HG03439 (cell line): Measurements from ENCODE around the gene MAIP1.

ENCODE experiments used
- ATAC-seq: cut with Tn5 transposase; IDR thresholded peaks from one replicate; pipeline ENCODE4 v1.9.1; 2021; ENCODE audit warnings: mild to moderate bottlenecking, moderate library complexity; ENCODE audit not compliant: unreplicated experiment

MAIP1 gene

DNA sequence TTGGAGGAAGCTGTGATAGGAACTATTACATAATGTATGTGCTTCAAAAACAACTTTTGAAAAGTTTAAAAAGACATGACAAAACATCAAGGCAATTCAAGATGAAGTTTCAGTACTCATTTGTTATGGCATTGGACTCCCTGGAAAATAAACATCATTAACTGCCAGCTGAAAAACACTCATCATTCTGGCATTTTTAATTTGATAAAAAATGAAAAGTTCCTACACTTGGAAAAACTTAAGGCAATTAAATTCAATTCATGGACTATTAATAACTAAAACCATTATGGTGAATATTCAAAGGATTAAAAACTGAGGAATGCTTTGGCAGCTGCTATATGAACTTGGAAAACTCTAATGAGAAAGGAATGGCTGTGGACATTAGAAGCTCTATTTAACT lies 8.5 kb upstream of the MAIP1 start:
- no peak for ATAC-seq

DNA sequence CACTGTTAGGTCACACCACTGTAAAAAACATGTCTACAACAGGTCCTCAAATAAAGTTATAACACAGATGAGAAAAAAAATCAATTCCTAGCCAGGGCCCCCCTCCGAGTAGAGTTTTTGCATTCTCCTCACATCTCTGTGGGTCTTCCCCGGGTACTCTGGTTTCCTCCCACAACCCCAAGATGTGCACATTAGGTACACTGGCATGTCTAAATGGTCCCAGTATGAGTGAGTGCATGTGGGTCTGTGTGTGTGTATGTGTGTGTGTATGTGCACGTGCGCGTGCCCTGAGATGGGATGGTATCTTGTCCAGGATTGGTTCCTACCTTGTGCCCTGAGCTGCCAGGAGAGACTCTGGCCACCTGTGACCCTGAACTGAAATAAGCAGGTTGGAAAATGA lies 5.0 kb upstream of the MAIP1 start:
- ATAC-seq = no peak

DNA sequence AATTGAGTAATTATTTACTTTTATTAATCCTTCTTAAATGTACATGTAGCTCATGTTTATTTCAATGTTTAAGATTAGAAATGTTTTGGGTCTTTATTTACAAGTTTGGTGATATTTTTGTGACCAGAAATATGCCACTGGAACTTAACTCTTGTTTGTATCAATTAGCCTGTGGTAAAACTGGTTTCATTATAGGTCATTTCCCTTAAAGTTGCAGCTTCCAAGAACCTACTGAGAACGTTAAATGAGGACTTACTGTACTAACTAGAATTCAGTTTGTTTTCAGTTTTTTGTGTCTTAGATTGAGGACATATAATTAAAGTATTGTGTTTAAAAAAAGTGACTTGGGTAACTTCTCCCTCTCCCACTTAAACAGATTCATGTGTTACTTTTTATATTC lies 4.4 kb upstream of the MAIP1 start:
- ATAC-seq = no peak

DNA sequence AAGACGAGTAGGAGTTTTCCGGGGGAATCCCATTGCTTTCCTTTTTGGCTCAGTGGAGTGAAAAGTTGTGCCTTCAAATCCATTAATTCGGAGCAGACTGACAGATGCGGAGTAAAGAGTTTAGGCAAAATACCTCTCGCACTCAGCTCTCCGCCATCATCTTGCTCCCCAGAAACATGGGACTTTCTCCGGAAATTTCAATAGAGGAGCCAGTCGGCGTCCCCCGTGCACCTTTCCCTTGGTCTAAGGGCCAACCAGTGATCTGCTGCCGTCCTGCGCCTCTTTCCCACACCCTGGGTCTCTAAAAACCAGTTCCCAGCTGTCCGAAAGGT lies 409 bp upstream of the MAIP1 start:
- peak; percentile 53 for ATAC-seq

DNA sequence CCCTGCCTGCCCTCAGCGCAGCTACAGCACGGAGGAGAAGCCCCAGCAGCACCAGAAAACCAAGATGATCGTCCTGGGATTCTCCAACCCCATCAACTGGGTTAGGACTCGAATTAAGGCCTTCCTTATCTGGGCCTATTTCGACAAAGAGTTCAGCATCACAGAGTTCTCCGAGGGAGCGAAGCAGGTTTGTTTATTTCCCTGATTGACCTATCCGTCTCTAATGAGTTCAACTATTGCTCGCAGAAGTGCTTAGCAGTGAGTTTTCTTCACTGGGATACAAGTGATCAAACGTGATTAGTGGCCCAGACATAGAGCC lies 639 bp downstream of the MAIP1 start:
- ATAC-seq = no peak

DNA sequence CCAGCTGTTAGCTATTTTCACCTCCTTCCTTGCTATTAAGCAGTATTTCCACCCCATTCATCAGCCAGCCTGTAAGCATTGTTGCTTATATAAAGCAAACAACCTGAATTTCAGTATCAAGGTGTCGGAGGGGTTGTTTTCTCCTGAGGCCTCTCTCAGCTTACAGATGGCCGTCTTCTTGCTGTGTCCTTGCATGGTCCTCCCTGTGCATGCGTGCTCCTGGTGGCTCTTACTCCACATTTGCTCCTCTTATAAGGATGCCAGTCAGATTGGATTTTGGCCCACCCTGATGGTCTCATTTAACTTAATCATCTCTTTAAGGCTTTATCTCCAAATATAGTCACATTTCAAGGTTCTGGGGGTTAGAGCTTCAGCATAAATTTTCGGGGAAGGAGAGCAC lies 2.6 kb downstream of the MAIP1 start:
- ATAC-seq = no peak

DNA sequence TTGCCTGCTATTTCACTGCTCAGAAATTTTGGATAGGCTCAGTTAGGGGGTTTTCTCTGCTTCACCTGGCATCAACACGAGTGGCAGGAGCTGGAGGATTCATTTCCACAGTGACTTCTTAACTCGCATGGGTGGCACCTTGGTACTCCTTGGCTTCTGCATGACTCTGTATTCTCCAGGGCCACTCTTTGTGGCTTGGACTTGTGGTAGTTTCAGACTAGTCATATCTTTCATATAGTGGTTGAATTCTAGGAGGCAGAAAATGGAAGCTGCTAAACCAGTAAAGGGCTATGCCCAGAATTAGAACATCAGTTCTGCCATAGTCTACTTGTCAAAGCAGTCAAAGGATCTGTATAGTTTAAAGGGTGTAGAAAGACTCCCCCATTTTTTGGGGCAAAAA lies 6.8 kb downstream of the MAIP1 start:
- no peak for ATAC-seq

DNA sequence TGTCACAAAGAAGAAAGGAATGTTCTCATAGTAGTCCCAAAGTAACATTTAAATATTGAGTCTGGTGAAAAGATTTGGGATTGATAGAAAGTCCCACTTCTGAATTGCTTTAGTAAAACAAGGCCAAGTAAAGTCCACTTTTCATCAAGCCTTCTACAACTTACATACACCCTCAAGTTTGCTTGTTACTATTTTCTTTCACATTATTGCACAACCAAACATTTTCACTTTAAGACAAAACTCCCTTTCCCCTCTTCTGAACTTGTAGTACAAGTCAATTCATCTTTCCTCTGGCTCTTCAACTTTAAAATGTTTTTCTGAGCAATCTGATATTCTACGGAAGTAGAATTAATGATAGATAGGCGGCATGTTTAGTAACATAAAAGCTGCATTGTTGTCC lies 11.0 kb downstream of the MAIP1 start:
- no peak for ATAC-seq

DNA sequence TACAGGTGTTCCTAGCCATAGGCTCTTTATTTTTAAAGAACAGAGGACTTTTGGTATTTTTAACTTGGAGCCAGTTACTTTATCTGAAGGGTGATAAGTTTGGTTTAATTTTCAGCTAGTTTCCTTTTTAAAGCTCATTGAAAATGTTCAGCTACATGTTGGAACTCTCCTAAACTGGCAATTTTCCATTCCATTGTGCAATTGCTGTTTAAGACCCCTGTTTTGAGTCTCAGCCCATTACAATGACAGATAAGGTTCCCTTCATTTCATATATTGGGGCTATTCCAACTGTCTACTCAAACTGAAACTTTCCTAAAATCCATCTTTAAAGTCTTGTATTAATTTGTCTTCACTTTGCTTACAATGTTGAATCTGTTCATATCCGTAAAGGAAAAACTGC lies 11.6 kb downstream of the MAIP1 start:
- ATAC-seq = no peak

DNA sequence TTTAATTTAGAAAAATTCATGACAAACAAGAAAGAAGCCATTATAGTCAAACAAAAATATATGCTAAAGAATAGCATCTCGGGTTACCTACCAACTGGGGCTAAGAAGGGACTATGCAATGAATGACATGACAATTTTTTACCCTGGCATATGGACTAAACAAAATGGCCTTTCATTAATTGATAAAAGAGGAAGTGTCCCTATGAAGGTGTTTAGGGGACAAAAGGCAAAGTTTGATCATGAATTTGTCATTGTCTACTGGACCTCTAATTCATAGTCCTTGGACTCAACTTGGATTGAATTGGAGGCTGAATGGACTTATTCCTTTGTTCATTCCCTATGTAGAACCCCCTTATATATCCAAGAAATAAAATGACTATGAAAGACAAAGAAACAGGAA lies 12.7 kb downstream of the MAIP1 start:
- no peak for ATAC-seq

DNA sequence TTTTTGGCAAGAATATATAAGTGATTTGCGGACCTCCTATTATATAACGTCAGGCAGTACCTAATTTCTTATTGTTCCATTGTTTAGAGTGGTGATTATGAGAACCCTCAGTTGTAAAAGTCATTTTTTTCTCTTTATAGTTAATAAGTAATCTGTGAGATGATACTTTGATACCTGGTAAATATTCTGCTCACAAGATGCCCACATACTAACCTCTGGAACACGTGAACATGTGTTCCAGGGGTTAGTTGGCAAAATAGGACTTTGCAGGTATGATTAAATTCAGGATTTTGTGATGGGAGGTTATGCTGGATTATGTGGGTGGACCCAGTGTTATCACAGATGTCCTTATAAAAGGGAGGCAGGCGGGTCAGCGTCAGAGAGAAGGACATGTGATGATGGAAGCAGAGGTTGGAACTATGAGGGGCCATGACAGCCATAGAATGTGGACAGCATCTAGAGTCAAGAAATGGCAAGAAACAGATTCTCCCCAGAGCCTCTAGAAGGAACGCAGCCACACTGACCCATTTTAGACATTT lies 16.8 kb downstream of the MAIP1 start:
- no peak for ATAC-seq

DNA sequence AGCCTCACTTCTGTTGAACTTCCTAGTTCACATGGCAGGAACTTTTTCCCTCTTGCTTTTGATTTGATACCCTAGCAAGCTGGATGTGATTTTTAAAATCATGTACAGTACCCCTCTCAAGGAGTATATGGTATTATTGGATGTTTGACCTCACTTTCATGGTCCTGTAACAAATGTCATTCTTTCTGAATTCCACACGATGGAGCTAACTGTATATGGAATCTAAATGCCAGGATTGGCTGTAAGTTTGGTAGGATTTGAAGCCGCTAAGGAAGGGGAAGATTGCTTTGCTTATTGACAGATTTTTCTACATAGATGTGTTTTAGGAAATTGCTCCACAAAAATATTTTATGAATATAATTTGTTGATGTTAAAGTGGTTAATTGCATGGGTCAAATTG lies 18.3 kb downstream of the MAIP1 start:
- ATAC-seq = no peak

DNA sequence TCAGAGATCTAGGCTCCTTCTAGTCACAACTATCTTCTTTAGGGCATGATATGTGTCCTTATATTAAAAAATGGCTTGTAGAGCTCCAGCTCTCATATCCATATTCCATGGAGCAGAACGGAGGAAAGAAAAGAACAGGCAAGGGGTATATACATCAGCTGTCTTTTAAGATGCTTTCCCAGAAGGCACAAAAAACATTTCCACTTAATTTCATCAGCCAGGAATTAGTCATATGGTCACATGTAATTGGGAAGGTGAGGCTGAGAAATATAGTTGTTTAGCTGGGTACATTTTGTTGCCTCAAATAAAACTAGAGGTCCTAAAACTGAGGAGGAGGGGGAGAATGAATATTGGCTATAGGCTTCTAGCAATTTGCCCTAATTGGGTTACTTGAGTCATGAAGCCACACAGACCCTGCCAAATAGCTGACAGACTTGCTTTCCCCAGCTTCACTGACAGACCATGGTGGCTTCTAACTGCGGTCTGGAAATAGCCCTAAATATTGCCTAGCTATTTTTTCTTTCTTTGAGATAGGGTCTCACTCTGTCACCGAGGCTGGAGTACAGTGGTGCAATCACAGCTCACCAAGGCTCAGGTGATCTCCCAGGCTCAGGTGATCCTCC lies 20.0 kb downstream of the MAIP1 start:
- no peak for ATAC-seq

DNA sequence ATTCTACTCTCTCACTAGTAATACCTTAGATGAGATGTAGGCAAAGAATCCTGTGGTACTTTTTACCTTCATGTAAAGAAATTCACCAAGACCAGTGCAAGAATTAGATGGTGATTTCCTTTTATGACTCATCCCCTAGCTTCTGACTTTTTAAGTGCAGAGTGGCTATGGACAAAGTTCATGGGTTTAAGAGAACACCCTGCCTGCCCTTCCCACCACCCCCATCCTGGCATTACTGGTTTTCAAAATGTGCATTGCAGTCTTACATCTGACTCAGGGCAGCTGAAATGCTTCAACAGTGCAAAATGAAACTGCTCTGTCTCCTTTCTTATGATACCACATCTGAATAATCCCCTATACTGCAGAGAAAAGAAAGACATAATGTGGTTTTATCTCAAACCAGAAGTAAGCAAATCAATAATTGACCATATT lies 22.6 kb downstream of the MAIP1 start:
- ATAC-seq = peak; percentile 54

DNA sequence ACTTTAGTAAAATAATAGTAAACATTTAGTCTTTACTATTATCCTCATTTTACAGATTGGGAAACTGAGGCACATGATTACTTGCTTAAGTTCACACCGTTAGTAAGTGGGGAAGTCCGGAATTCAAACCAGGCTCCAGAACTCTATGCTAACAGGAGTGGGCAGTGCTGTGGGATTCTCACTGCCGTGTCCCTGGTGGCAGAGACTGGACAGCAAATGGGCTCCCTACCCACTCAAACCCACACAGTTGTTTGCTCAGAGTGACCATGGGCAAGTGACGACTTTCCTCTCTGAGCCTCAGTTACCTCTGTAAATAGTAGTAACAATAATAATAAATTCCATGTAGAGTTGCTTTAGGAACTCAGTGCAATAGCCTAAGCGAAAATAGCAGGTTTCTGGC lies 24.0 kb downstream of the MAIP1 start:
- no peak for ATAC-seq

DNA sequence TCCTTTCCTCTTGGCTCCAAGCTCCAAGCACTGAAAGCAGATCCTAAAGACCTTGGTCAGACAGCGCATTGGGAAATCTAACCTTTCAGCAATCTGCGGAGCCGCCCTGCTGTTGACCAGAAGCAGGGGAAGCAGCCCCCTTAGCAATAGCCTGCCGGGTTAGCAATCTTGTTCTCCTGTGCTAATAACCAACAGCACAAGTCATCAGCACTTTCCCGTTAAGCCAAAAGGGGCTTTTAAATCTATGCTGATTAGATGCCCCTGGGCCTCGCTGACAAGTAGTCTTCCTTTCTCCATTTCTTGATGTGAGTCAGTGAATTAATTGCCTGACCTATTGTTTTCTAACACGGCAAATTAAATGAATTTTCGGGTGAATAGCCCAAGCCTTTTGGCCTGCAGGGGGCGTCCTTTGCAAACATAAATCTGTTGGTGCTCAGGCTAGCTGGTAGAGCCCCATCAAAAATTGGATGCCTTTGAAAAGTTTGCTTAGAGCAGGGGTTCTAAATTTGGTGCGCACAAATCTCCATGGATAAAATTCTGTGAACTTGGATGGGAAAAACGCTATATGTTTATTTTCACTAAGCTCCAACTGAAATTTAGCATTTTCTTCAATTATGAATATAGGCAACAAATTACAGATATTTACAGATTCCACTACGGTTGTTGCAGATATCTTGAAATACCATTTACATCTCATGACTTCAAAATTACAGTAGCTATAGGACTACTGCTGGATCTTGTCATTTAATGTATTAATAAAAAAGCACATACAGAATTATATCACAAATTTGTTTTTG lies 24.6 kb downstream of the MAIP1 start:
- ATAC-seq = no peak

DNA sequence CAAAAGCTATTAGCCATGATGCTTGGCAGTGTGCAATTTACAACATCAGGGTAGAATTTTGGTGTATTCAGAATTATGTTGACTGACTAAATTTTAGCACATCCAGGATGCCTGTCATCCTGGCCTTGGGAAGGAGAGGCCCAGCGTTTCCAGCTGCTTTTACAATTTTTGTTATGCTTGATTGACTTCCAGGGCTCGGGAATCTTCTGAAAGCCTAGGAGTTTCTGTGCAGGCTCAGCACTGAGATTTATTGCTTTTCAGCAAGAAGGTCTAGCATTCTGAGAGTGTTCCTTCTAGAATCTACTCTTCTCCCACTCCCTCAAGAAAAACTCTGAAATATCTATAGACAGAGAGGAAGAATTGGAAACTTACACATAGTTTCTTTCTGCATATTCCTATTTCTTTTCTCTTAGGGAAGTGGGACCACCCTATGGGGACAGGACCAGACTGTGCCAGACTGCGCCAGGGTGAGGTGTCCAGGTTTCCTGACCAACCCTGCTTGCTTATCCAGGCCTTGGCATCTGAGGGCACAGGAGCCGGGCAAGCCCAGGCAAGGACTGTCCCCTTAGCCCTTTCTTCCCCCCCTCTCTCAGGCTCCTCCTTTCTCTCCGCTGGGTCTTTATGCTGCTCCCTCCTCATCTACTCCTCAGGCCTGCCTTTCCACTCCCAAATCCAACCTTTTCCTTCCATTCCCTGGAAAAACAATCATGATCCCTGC lies 26.9 kb downstream of the MAIP1 start:
- ATAC-seq = no peak

DNA sequence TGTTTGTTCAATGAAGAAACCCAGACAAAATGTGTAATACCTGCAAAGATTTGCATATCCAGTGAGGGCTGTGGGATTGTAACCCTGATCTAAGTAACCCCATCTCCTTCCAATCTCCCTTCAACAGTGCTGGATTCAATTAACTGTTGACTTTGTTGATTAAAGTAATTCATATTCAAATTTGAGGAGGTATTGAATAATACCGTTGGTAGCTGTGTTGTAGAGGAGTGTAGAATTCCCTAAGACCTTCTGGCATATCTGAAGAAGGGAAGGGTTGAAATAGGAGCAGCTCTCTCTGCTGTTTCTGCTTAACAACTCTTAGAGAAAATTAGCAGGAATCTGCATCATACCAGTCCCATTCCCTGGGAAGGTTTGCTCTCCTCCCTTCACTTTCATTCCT lies 28.2 kb downstream of the MAIP1 start:
- ATAC-seq = no peak

DNA sequence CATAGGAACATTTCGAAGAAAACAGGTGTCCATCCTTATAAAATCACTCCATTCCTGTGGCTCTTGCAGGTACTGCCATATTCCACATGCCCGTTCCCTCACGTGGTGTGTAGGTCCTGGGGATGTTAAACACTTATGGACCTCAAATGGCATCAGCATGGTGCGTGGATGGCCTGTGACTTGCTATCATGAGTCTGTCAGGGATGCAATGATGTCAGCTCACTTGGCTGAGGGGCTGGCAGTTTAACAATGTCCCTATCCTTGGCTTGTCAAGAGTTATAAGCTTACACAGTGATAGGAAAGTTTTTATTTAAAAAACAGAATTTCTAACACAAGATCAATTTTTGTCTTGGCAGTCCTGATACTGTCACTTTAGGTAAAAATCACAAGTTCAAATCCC lies 28.8 kb downstream of the MAIP1 start:
- no peak for ATAC-seq

DNA sequence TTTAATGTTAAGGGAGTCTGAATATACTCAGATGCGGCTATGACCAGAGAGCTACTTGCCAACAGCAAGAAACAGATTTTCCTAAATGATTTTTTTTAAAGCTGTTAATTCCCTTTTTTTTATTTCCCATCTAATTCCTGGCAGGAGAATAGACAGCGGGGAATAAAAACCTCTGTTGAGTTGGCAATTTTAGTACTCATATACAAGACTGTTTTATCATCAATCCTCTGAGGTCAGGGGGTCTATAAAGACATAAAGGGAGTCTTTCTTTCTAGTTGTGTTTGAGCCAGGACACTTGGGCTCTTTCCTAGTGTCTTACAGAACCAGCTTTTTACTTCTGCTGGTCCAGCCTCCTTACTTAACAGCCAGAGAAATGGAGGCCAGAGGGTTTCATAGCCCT lies 29.4 kb downstream of the MAIP1 start:
- no peak for ATAC-seq

DNA sequence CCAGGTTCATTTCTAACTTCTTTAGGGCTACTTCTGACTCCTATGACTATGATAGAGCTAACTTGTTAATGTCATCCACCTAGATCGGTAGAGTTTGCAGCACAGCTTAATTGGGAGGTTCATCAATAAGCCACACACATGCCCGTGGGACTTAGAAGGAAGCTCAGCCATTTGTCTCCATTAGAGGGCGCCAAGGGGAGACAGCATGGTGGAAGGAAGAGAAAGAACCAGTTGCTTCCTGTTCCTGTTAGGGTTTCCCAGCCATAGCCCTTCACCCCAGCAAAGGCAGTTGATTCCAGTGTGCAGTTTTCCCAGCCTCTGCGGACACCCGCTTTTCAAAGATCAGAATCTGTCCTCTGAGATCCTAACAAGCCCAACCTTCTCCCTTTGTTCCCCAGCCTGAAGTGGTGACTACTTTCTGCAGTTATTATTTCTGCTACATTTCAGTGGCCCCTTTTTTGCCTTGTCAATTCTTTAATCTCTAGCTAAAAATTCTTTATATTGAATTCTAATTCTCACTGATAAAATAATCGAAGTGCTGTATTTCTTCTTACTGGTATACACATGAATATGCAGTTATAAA lies 30.3 kb downstream of the MAIP1 start:
- no peak for ATAC-seq

DNA sequence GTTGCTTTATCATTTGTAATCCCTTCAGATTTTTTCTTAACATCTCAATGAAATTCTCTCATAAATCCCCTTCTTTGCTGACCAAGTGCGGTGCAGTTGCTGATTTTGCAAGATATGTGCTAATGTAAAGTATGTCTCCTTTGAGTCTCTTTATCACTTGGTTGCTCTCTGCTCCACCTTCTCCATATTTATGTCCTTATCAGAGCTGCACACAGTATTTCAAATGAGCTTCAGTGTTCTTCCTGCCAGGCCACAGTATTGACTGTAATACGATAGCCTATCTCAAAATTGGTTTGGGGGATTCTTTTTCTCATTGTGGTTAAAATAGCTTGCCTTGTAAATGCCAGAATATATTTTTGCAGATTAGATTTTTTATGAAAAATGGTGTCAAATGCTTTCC lies 32.2 kb downstream of the MAIP1 start:
- ATAC-seq = no peak
